ENCODE results near the gene GRAMD2B.

The GRAMD2B gene

GRCh38 chr5:126443374-126443851 lies 20.2 kb downstream of the GRAMD2B start (continued):
- TF ChIP-seq, protein P1, sequence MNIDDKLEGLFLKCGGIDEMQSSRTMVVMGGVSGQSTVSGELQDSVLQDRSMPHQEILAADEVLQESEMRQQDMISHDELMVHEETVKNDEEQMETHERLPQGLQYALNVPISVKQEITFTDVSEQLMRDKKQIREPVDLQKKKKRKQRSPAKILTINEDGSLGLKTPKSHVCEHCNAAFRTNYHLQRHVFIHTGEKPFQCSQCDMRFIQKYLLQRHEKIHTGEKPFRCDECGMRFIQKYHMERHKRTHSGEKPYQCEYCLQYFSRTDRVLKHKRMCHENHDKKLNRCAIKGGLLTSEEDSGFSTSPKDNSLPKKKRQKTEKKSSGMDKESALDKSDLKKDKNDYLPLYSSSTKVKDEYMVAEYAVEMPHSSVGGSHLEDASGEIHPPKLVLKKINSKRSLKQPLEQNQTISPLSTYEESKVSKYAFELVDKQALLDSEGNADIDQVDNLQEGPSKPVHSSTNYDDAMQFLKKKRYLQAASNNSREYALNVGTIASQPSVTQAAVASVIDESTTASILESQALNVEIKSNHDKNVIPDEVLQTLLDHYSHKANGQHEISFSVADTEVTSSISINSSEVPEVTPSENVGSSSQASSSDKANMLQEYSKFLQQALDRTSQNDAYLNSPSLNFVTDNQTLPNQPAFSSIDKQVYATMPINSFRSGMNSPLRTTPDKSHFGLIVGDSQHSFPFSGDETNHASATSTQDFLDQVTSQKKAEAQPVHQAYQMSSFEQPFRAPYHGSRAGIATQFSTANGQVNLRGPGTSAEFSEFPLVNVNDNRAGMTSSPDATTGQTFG (tag by site-specific recombination; IDR thresholded peaks at IDR 0.05; ENCODE audit: borderline replicate concordance): no peak
- TF ChIP-seq, protein P2, sequence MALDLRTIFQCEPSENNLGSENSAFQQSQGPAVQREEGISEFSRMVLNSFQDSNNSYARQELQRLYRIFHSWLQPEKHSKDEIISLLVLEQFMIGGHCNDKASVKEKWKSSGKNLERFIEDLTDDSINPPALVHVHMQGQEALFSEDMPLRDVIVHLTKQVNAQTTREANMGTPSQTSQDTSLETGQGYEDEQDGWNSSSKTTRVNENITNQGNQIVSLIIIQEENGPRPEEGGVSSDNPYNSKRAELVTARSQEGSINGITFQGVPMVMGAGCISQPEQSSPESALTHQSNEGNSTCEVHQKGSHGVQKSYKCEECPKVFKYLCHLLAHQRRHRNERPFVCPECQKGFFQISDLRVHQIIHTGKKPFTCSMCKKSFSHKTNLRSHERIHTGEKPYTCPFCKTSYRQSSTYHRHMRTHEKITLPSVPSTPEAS (tag by site-specific recombination; IDR thresholded peaks at IDR 0.05): no peak
- TF ChIP-seq, protein P3, sequence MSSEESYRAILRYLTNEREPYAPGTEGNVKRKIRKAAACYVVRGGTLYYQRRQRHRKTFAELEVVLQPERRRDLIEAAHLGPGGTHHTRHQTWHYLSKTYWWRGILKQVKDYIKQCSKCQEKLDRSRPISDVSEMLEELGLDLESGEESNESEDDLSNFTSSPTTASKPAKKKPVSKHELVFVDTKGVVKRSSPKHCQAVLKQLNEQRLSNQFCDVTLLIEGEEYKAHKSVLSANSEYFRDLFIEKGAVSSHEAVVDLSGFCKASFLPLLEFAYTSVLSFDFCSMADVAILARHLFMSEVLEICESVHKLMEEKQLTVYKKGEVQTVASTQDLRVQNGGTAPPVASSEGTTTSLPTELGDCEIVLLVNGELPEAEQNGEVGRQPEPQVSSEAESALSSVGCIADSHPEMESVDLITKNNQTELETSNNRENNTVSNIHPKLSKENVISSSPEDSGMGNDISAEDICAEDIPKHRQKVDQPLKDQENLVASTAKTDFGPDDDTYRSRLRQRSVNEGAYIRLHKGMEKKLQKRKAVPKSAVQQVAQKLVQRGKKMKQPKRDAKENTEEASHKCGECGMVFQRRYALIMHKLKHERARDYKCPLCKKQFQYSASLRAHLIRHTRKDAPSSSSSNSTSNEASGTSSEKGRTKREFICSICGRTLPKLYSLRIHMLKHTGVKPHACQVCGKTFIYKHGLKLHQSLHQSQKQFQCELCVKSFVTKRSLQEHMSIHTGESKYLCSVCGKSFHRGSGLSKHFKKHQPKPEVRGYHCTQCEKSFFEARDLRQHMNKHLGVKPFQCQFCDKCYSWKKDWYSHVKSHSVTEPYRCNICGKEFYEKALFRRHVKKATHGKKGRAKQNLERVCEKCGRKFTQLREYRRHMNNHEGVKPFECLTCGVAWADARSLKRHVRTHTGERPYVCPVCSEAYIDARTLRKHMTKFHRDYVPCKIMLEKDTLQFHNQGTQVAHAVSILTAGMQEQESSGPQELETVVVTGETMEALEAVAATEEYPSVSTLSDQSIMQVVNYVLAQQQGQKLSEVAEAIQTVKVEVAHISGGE (tag by site-specific recombination; conservative IDR thresholded peaks at IDR 0.05; ENCODE audit: low read depth): no peak

DNA sequence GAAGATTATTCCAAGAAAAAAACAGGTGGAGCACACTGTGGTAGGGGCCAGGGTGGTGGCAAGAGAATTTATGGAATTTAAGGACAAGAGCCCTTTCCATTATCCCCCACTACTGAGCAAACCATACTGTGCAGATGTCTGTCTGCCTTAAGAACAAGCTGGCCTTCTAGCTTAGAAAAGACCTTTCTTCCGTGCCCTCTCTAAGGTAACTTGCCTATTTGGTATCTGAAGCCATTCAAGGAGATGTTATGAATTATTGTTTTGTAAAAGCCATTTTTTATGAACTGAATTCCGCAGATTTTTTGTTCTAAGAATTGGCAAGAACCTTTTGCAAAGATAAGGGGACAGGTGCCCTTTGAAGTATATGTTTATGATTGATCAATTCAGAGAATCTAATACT lies 20.9 kb downstream of the GRAMD2B start:
- Histone ChIP-seq H3K36me3 (ENCODE audit: control insufficient read depth in 2 of 2, insufficient read depth in 1 of 2, low read length in 2 of 2) (no peaks in the 10 kb centered on the region; a peak in 1 of 3 replicates), H3K9me3 (ENCODE audit: control insufficient read depth, insufficient read depth, low read depth, low read length) (no peaks in the 10 kb centered on the region), H3K4me3 (ENCODE audit: low read depth, low read length) (no peak overlapping the region), H3K27ac (ENCODE audit: extremely low read depth, low read depth, low read length) (no peak overlapping the region), H3K4me1 (ENCODE audit: control insufficient read depth, insufficient read depth, low read length) (peaks cover 4% of the 10 kb centered on the region)
- POLR2A ChIA-PET: no interaction called here
- CTCF ChIA-PET: no interaction called here
- no peak for TF ChIP-seq ZNF138 (tag by site-specific recombination; IDR thresholded peaks at IDR 0.05; ENCODE audit: borderline replicate concordance)
- TF ChIP-seq ZNF76 (tag by site-specific recombination; IDR thresholded peaks at IDR 0.05; ENCODE audit: borderline replicate concordance, low read depth): no peak
- TF ChIP-seq HIC1 (tag by site-specific recombination; IDR thresholded peaks at IDR 0.05): no peak
- no peak for TF ChIP-seq ZNF157 (tag by site-specific recombination; IDR thresholded peaks at IDR 0.05)
- no peak for TF ChIP-seq KLF8 (tag by site-specific recombination; IDR thresholded peaks at IDR 0.05)

DNA sequence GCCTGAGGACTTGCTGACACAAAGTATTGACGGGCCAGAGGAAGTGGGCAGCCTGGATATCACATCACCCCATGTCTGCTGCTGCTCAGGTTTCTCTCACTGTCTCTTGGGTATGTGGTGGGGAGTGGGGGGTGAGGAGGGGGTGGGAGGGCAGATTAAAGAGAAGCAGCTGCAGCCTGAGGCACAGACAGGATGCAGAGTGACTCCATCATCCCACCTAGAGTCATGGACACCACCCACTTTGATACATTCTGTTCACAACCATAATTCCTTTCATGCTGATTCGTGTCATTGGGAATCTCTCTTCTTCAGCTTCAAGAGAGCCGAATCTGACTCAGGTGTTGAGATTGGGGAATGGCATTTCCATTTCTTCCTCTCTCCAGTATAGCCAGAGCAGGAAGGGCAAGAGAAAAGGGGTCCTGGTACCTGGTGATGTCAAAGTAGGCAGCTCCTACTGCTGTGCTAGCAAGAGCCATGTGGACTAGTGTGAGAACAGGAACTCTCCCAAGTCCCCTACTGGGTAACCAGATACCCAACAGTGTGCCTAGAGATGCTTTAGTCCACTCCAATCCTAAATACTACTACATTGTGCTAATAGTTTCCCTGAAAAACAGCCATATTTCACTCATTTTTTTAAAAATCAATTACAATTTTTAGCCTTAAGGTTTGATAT lies 22.4 kb downstream of the GRAMD2B start:
- Histone ChIP-seq H3K4me1 (ENCODE audit: control insufficient read depth, insufficient read depth, low read length) (peaks cover 4% of the 10 kb centered on the region), H3K9me3 (ENCODE audit: control insufficient read depth, insufficient read depth, low read depth, low read length) (no peaks in the 10 kb centered on the region), H3K4me3 (ENCODE audit: low read depth, low read length) (no peak overlapping the region), H3K27ac (ENCODE audit: extremely low read depth, low read depth, low read length) (no peak overlapping the region), H3K36me3 (ENCODE audit: control insufficient read depth in 2 of 2, insufficient read depth in 1 of 2, low read length in 2 of 2) (no peaks in the 10 kb centered on the region)
- TF ChIP-seq EGR2 (tag by site-specific recombination; IDR thresholded peaks at IDR 0.05; ENCODE audit: low read depth): 0 out of 2 replicates have a peak, but pooled peaks have one; percentile 23
- no peak for TF ChIP-seq ZBTB17 (tag by site-specific recombination; IDR thresholded peaks at IDR 0.05)
- TF ChIP-seq ZFHX2 (tag by site-specific recombination; conservative IDR thresholded peaks at IDR 0.05): peak; percentile 16; the same call in 1 of the 2 replicates
- no peak for TF ChIP-seq MZF1 (tag by site-specific recombination; IDR thresholded peaks at IDR 0.05; ENCODE audit: borderline replicate concordance)
- no peak for TF ChIP-seq ZNF488 (tag by site-specific recombination; IDR thresholded peaks at IDR 0.05)
- TF ChIP-seq ZNF837 (tag by site-specific recombination; IDR thresholded peaks at IDR 0.05): no peak
- TF ChIP-seq ZNF394 (tag by site-specific recombination; IDR thresholded peaks at IDR 0.05; ENCODE audit: borderline replicate concordance): no peak
- ChIA-PET POLR2A (interaction anchor here (1.7 kb wide), 1 partner anchor 22 kb away, joined by 9 read pairs; the partner anchor contains the start of gene GRAMD2B), CTCF (interaction anchor here (0.6 to 1.9 kb wide), 3 partner anchors 55 to 118 kb away, joined by 3 to 7 read pairs (median 3); no protein-coding TSS in a partner anchor)

All from HEK293 (cell line).